ENCODE data around the gene AGMO.

AGMO gene

DNA sequence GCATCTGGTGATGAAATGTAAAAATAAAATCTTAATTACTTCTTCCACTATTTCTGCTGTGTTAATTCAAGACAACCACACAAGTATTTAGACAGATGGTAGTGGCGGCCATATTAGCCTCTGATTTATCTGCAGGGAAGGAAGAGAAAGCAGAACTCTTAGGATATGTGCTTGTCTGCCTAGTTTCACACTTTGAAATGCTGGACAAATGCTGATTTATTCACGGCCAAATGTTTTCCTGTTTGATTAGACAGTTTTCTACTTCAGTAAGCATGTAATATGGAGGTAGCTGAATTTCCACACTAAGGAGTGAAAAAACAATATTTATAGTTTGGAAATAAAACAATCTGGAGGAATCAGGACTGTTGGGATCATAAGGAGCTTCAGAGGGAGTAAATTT is 158.1 kb downstream of the AGMO start:
- H3K27ac ChIP-seq = no peak overlapping the region
- no peak for TF ChIP-seq ZFX (IDR thresholded peaks at IDR 0.05)
- no peak for TF ChIP-seq CTCF (conservative IDR thresholded peaks at IDR 0.05)

- TF ChIP-seq ZFX (IDR thresholded peaks at IDR 0.05) (no peak), CTCF (conservative IDR thresholded peaks at IDR 0.05) (no peak)
Observed at GRCh38 chr7:15403315-15403714, 158.5 kb downstream of the AGMO start.

DNA sequence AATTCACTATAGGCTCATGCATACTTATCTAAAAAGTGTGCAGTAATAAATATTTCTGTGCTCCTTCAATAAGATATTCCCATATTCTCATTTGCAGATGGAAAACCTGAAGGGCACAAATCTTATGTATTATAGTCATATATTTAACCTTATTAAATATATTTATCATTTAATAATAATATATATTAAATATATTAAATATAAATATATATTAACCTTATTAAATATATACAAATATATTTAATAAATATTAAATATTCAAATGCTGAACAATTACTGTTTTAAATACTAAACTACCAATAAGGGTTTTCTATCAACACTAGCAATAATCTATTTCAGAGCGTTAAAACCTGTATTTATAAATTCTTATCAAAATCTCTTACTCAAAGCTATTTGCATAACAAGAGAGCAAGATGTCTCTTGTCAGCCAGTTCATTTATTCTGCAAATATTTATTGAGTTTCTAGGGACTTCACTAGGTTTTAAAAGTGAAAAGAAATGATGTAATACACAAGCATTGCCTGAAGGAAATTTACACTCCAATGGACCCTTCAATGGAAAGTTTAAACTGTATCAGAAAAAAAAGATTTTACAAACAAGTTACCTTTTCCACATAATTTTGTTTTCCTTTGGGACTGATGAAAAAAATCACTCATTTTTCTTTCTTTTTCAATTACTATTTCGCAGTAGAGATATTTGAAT is 159.2 kb downstream of the AGMO start:
- TF ChIP-seq CTCF (conservative IDR thresholded peaks at IDR 0.05) = no peak
- H3K27ac ChIP-seq = no peak overlapping the region

More at GRCh38 chr7:15403315-15403714, 158.5 kb downstream of the AGMO start:
- H3K27ac ChIP-seq = no peak overlapping the region

GRCh38 chr7:15400440-15400839 is 161.4 kb downstream of the AGMO start:
- no peak overlapping the region for H3K27ac ChIP-seq
- TF ChIP-seq CTCF (conservative IDR thresholded peaks at IDR 0.05) (no peak), ZFX (IDR thresholded peaks at IDR 0.05) (no peak)

GRCh38 chr7:15399441-15399840 is 162.4 kb downstream of the AGMO start:
- TF ChIP-seq ZFX (IDR thresholded peaks at IDR 0.05) (no peak), CTCF (conservative IDR thresholded peaks at IDR 0.05) (no peak)
- no peak overlapping the region for H3K27ac ChIP-seq

- H3K27ac ChIP-seq = no peak overlapping the region
- no peak for TF ChIP-seq CTCF (conservative IDR thresholded peaks at IDR 0.05)
- TF ChIP-seq ZFX (IDR thresholded peaks at IDR 0.05) = no peak
Observed at GRCh38 chr7:15397922-15398760, 163.7 kb downstream of the AGMO start.

DNA sequence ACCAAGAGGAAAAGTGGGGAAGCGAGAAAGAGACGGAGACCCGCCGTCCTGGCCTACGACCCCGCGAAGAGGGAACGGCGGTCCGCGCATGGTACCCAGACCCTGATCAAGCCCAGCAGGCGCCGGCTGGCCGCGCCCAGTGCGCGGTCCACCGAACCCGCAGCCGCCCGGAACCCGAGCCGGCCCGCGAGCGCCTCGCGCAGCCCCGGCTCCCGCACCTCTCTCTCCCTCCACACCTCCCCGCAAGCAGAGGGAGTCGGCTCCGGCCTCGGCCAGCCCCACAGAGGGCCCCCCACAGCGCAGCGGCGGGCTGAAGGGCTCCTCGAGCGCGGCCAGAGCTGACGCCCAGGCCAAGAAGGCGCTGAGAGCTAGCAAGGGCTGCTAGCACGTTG is 164.7 kb downstream of the AGMO start:
- TF ChIP-seq ZFX (IDR thresholded peaks at IDR 0.05) (no peak), CTCF (conservative IDR thresholded peaks at IDR 0.05) (no peak)
- no peak overlapping the region for H3K27ac ChIP-seq
